NCI-H1105 treated with DMSO at 0.1 percent for 48 hours (cell line): ENCODE results near the gene TREM2.
A peak's percentile ranks its signal among the peaks of the same experiment; 100 is the strongest.

ENCODE experiments used
- DNase-seq: peaks from one replicate; lab custom pipeline; 2025; lab: John Stamatoyannopoulos, UW

The TREM2 gene

DNA sequence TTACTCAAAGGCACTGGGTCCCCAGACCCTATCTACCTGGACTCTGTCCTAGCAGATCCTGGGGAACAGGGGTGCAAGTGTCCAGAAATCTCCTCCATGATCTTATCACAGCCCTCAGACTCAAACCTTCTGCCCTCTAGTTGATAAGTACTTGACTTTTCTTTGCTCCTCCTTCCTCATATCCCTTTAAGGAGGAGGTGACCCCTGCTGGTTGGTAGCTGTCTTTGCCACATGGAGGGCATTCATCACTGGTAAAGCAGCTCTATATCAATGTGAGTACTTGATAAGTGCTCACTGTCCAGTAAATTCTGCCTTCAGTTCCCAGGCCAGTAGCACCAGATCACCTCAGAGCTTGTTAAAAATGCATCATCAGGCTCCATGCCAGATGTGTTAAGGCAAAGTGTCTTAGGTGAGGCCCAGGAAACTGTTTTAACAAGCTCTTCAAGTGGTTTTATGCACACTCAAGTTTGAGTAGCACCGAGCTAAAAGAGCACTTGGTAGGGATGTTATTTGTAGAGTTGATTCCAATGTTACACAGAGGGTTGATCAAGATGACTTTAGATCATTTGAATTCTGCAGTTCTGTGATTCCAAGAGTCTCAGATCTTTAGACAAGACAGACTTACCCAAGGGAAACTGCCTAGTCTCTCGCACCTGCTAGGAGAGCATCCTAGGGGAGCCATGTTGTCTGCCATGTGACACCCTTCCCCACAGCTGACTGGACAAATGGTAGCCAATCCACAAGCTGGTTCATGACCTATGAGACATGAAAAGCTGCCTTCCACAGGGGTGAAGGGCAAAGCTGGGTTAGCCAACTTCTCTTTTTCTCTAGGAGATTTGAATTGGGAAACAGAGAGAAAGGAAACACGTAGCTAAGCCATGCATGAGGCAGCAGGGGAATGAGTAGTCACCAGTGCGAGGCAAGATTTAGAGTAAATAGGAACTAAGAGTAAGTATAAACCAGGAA, 19.4 kb upstream of the TREM2 start:
- peak; percentile 83 for DNase-seq

- DNase-seq: no peak
Measured at GRCh38 chr6:41181566-41181965, 18.6 kb upstream of the TREM2 start.

DNA sequence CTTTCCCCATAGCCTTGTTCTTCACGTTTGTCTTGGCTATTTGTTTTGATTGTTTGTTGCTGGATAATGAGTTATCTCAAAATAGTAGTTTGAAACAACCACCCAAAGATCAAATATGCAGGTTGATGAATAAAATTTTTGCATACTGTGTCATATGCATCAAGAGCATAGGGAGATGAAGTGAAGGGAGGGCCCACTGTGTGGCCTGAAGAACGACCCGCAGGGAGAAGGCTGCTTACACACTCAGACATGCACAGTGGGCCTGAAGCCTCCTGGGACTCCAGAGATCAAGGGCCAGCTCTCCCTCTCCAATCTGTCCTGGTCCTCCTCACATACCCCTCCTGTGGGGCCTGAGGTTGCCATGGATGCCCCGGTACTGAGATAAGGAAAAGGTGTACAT, 16.2 kb upstream of the TREM2 start:
- DNase-seq: no peak

- no peak for DNase-seq
Measured at GRCh38 chr6:41177695-41178094, 14.8 kb upstream of the TREM2 start.

GRCh38 chr6:41177287-41177686, 14.4 kb upstream of the TREM2 start:
- DNase-seq: no peak

GRCh38 chr6:41176189-41176588, 13.3 kb upstream of the TREM2 start:
- DNase-seq: no peak

DNA sequence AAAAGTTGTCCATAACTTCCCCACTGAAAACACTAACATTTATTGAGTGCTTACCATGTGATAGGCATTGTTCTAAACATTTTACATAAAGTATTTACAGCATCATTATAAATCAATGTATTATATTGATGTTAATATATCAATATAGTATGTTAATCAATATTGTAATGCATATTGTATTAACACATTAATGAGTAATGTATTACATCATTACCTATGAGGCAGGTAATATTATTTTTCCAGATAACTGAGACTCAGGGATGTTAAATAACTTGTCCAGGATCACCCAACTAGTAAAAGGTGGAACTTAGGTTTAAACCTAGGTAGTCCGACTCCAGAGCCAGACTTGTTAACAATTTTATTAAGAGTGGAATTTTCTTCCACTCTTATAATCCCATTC, 12.2 kb upstream of the TREM2 start:
- no peak for DNase-seq

DNA sequence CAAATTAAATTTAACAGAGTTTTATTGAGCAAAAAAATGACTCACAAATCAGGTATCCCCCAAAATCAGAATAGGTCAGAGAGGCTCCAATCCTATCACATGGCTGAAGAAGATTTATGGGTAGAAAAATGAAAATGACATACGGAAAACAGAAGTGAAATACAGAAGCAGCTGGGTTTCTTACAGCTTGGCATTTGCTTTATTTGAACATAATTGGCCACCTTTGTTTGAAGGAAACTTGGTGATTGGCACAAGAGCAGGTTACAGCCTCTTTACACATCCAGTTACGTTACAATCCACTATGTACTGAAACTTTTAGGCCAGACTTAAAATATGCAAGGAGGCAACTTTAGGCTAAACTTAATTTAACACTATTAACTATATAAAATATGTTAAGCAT, 11.7 kb upstream of the TREM2 start:
- no peak for DNase-seq

DNA sequence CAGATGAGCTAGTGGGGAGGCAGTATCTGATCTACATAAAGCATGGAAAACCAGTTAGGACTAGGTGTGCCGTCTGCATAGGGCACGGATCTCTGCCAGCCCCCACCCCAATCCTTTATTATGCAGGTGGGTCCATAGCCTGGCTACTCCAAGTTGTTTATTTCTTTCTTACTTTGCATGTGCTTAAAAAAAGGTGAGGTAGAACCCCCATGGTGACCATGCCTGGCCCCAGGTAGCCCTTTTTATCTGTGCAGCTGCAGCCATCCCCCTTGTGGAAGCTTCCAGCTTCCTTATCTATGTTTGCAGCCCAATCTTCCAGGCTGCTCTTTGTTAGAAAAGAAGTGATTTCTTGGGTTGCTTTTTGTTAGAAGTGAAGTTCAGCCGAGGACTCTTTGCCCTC, 9.0 kb upstream of the TREM2 start:
- DNase-seq: no peak

GRCh38 chr6:41170547-41171160, 7.7 kb upstream of the TREM2 start:
- DNase-seq: no peak

- DNase-seq: no peak
Measured at GRCh38 chr6:41167173-41167963, 4.5 kb upstream of the TREM2 start.

- no peak for DNase-seq
Measured at GRCh38 chr6:41164551-41165120, 1.7 kb upstream of the TREM2 start.

DNA sequence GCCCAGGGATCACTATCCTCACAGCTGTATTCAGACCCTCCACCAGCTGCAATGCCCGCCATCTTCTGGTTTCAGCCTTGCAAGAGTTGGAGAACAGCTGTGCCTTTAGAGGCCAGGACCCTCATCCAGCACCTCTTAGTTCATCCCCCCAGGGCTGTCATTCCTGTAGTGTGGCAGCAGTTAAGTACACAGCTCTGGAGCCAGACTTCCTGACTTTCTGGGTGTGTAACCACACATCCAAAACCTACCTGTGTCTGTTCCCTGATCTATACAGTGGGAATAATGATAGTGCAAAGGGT, 452 bp upstream of the TREM2 start:
- DNase-seq: no peak

DNA sequence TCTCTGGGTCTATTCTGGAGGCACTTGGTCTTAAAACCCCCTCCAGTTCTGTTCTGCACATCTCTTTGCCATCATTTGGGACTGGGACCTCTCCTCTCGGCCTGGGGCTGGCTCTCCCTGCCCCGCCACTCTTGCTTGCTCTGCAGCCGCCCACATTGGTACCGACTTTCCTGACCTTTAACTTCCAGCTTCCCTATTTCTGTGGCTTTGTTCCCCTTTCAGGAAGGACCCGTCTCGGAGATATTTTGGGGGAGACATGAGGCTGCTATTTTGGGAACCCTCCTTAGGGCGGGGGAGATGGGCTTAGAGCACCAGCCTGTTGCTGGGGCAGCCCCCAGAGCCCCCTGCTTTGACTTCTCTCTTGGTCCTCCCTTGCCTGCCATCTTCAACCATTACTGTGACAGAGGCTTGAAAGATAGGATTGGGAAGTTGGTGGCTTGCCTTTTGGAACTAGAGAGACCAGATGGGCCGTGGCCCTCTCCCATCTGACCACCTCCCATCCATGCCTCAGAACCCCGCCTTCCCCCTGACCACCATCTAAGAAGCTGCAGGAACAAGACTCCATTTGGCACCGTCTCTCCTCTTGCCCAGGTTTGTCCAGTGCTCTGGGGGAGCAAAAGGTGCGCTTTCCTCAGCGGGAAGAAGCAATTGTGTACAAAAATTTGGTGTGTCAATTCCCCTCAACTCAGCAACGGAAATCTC, 914 bp downstream of the TREM2 start:
- no peak for DNase-seq

- DNase-seq: no peak
Measured at GRCh38 chr6:41161380-41161779, 1.5 kb downstream of the TREM2 start.

GRCh38 chr6:41160933-41161332, 2.0 kb downstream of the TREM2 start:
- no peak for DNase-seq

- DNase-seq: peak; percentile 85
Measured at GRCh38 chr6:41159415-41160082, 3.4 kb downstream of the TREM2 start.

- DNase-seq: no peak
Measured at GRCh38 chr6:41157323-41157722, 5.6 kb downstream of the TREM2 start.

DNA sequence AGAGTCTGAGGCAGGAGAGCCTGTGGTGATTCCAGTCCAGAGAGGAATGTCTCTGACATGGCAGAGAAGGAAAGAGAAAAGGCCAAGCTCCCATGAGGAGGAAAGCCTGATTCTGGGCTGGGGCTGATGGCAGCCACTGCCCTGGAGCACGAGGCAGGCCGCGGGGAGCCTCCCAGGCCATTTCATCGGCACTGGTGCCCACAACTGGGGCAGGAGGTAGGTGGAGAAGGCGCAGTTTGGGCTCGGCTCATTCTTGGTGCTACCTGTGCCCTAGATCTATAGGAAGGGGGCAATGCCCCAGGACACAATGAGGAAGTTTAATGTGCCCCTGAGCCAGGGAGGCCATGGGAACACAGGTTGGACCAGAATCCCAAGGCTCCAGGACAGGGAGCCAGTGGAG, 6.1 kb downstream of the TREM2 start:
- DNase-seq: no peak

DNA sequence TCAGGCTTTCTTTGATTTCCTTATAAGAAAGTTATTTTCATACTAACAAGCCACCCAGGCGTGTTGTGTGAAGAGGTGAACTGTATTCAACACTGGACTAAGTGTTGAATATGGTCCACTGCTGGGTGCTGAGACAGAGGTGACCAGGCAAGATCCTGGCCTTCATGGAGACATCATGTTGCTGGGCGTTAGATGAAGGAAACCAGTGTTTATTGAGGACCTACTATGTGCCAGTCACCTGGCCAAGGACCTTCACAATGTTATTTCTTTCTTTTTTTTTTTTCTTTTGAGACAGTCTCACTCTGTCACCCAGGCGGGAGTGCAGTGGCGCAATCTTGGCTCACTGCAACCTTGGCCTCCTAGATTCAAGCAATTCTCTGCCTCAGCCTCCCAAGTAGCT, 6.9 kb downstream of the TREM2 start:
- DNase-seq: no peak

DNA sequence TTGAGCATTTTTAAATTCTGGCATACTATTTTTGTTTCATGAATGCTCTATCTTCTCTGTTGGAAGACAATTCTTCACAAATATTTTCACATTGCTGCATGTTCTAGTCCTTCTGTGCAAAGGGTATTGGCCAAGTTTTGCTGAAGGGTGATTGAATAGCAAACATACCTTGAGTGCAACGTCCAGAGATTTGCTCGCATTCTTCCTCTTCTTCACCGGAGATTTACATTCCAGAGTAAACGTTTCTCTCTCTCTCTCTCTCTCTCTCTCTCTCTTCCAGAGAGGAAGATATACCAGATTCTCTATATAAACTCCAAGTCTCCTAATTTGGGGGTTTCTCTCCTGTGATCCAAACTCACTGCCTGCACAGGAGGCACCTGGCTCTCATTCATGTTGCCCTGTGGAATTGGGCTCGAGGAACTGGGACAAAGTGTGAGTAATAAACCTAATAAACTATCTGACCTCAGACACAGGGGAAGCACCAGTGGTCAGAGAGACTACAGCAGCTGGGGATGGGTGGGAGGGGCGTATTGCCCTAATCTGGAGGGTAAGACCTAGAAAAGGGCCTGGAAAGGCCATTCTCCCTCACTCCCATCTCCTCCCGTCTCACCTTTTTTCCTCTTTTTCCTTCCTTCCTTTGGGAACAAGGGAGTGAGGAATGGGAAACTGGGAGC, 7.6 kb downstream of the TREM2 start:
- no peak for DNase-seq
